Mesendoderm (in vitro differentiated cells): Measurements from ENCODE around the gene MTG1.

Experiments used
- DNase-seq: peaks from one replicate; pipeline ENCODE4 v3.0.0; 2013
- H2AK5ac ChIP-seq: 2 replicates; pipeline ENCODE4 v1.6.1; 2013; ENCODE audit warnings: low read length, inconsistent platforms
- H2BK120ac ChIP-seq: 2 replicates; pipeline ENCODE4 v1.6.1; 2013; ENCODE audit warnings: low read depth, mild to moderate bottlenecking, low read length, moderate library complexity, mixed read lengths
- H2BK15ac ChIP-seq: replicated peaks from 2 replicates; pipeline ENCODE4 v1.6.1; 2013; ENCODE audit warnings: low read depth, mild to moderate bottlenecking, moderate library complexity
- H2BK5ac ChIP-seq: 2 replicates; pipeline ENCODE4 v1.6.1; 2013; ENCODE audit warnings: low read length, inconsistent platforms
- H3K18ac ChIP-seq: 2 replicates; pipeline ENCODE4 v1.6.1; 2013; ENCODE audit warnings: mild to moderate bottlenecking, low read length, mixed read lengths
- H3K23ac ChIP-seq: one replicate; pipeline ENCODE4 v1.6.1; 2013; ENCODE audit warnings: low read length
- H3K27ac ChIP-seq: 2 replicates; pipeline ENCODE4 v1.5.1; 2013; ENCODE audit warnings: low read depth, mild to moderate bottlenecking, inconsistent platforms, low read length, moderate library complexity
- H3K27me3 ChIP-seq: 2 replicates; pipeline ENCODE4 v1.6.1; 2013; ENCODE audit warnings: low read length, control low read depth, mild to moderate bottlenecking, inconsistent platforms; ENCODE audit not compliant: insufficient read depth, poor library complexity
- H3K36me3 ChIP-seq: 2 replicates; pipeline ENCODE4 v1.6.1; 2013; ENCODE audit warnings: low read length, inconsistent platforms; ENCODE audit not compliant: control insufficient read depth, insufficient read depth
- H3K4ac ChIP-seq: one replicate; pipeline ENCODE4 v1.6.1; 2013; ENCODE audit warnings: low read depth, mild to moderate bottlenecking, low read length, moderate library complexity
- H3K4me1 ChIP-seq: 2 replicates; pipeline ENCODE4 v1.6.1; 2013; ENCODE audit warnings: low read depth, low read length, inconsistent platforms; ENCODE audit not compliant: control insufficient read depth
- H3K4me2 ChIP-seq: 2 replicates; pipeline ENCODE4 v1.6.1; 2013; ENCODE audit warnings: low read length
- H3K4me3 ChIP-seq: 2 replicates; pipeline ENCODE4 v1.5.1; 2013; ENCODE audit warnings: mild to moderate bottlenecking, low read length
- H3K56ac ChIP-seq: one replicate; pipeline ENCODE4 v1.6.1; 2013; ENCODE audit warnings: low read length
- H3K79me1 ChIP-seq: 2 replicates; pipeline ENCODE4 v1.6.1; 2013; ENCODE audit warnings: low read length, inconsistent platforms
- H3K79me2 ChIP-seq: 2 replicates; pipeline ENCODE4 v1.6.1; 2013; ENCODE audit warnings: mild to moderate bottlenecking, low read length; ENCODE audit not compliant: control insufficient read depth, insufficient read depth
- H3K9ac ChIP-seq: 2 replicates; pipeline ENCODE4 v1.6.1; 2013; ENCODE audit warnings: low read length, inconsistent platforms
- H4K5ac ChIP-seq: one replicate; pipeline ENCODE4 v1.6.1; 2013; ENCODE audit warnings: low read length
- H4K8ac ChIP-seq: one replicate; pipeline ENCODE4 v1.6.1; 2013; ENCODE audit warnings: low read depth, mild to moderate bottlenecking, control low read depth, low read length, moderate library complexity
- WGBS: extraction: QIAGEN DNeasy Blood & Tissue Kit; methylation state at CpG from one replicate; pipeline ENCODE4 v1.1.7; 2013; ENCODE audit warnings: low lambda C conversion rate, missing lambda C conversion rate; ENCODE audit not compliant: insufficient coverage; ENCODE audit errors: extremely low coverage; 5-methylcytosine and 5-hydroxymethylcytosine counted together

MTG1 gene

DNA sequence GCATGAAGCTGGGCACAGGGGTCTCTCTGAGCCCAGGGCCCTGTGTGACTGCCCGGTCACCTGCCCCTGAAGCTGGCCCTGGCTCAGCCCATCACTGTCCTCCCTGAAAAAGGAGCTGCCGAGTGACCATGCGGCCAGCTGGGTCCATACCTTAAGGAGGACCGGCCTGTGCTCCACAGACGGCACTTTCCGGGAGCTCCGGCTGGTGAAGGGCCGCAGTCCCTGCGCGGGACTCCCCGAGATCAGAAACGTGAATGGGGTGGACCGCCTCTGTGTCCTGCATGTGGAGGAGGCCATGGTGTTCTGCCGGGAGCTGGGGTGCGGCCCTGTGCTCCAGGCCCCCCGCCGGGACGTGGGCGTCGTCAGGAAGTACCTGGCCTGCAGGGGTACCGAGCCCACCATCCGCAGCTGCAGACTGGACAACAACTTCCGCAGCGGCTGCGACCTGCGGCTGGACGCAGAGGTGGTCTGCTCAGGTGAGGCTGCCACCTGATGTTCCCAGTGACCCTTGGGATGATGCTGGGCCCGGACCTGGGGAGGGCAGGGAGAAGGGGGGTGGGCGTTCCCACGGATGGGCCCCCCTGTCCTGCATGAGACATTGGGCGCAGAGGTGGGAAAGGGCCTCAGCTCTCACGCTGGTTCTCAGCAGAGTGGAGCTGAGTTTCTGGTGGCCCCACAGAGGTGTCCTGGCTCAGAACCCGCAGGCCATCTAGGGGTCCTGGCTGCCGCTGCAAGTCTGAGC lies 63.3 kb downstream of the MTG1 start:
- no peak overlapping the region for H3K9ac ChIP-seq
- no peak overlapping the region for H4K8ac ChIP-seq
- no peak overlapping the region for H3K4me2 ChIP-seq
- H2BK120ac ChIP-seq, result no peak overlapping the region
- no peak overlapping the region for H2AK5ac ChIP-seq
- H3K79me1 ChIP-seq, result no peaks in the 10 kb centered on the region
- no peaks in the 10 kb centered on the region for H3K79me2 ChIP-seq
- no CpG with 5 or more reads among the region's 34 CpGs for WGBS
- no peaks in the 10 kb centered on the region for H3K36me3 ChIP-seq
- H3K4ac ChIP-seq, result no peak overlapping the region
- no peak overlapping the region for H4K5ac ChIP-seq
- H3K23ac ChIP-seq, result no peak overlapping the region
- H2BK15ac ChIP-seq, result no peak overlapping the region
- no peak overlapping the region for H3K56ac ChIP-seq
- no peak for DNase-seq
- H3K4me1 ChIP-seq, result no peaks in the 10 kb centered on the region
- H3K27me3 ChIP-seq, result no peaks in the 10 kb centered on the region
- no peak overlapping the region for H3K4me3 ChIP-seq
- H3K27ac ChIP-seq, result no peak overlapping the region
- H2BK5ac ChIP-seq, result no peak overlapping the region
- no peak overlapping the region for H3K18ac ChIP-seq

DNA sequence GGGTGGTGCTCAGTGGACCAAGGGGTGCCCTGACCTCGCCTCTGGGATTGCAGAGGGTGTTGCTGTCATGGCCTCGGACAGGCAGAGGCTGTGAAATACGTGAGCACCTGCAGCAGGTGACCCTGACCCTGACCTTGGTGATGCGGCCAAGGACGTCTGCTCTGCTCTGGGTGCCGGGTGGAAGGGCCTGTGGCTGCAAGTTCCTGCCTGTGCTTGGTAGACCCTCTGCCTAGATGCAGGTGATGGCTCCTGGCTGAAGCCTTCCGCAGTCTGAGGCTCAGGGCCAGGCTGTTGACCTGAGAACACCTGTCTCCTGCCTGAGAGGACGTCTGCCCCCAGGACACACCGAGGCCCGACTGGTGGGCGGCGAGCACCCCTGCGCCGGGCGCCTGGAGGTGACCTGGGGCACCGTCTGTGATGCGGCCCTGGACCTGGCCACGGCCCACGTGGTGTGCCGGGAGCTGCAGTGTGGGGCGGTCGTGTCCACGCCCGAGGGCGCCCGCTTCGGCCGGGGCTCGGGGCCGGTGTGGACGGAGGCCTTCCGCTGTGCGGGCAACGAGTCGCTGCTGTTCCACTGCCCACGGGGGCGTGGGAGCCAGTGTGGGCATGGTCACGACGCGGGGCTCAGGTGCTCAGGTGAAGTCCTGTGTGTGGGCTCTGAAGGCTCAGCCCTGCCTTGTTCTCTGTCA lies 64.2 kb downstream of the MTG1 start:
- Histone ChIP-seq H4K8ac (no peak overlapping the region), H3K4me3 (no peak overlapping the region), H2BK120ac (no peak overlapping the region), H3K36me3 (no peaks in the 10 kb centered on the region), H2BK5ac (no peak overlapping the region), H3K79me2 (no peaks in the 10 kb centered on the region), H4K5ac (no peak overlapping the region), H3K4me1 (no peaks in the 10 kb centered on the region), H3K9ac (no peak overlapping the region), H3K56ac (no peak overlapping the region), H3K27me3 (no peaks in the 10 kb centered on the region), H3K27ac (no peak overlapping the region), H2AK5ac (no peak overlapping the region), H3K18ac (no peak overlapping the region), H2BK15ac (no peak overlapping the region), H3K4me2 (no peak overlapping the region), H3K4ac (no peak overlapping the region), H3K23ac (no peak overlapping the region), H3K79me1 (no peaks in the 10 kb centered on the region)
- WGBS, result no CpG with 5 or more reads among the region's 40 CpGs
- no peak for DNase-seq

DNA sequence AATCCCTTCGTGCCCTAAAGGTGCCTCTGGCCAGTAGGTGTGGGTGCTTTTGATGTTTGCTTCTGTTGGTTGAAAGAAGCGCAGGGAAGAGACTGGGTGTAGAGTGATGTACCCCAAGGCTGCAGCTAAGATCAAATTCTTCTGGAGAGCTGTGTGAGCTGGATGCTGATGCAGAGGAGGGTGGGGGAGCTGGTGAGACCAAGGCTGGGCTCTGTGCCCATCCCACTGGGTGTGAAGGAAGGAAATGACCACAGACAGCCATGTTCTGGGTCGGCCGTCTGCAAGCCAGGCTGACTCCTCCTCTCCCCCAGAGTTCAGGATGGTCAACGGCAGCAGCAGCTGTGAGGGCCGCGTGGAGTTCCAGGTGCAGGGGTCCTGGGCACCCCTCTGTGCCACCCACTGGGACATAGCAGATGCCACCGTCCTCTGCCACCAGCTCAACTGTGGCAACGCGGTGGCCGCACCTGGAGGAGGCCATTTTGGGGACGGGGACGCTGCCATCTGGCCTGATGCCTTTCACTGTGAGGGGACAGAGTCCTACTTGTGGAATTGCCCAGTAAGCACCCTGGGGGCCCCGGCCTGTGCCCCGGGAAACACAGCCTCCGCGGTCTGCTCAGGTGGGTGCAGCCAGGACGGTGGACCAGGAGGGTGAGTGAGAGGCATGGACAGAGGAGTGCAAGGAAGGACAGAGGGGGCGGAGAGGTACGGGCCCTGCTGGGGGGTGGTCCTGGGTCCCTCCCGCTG lies 64.9 kb downstream of the MTG1 start:
- H3K4ac ChIP-seq, result no peak overlapping the region
- no peak overlapping the region for H3K9ac ChIP-seq
- H2BK15ac ChIP-seq, result no peak overlapping the region
- H3K23ac ChIP-seq, result no peak overlapping the region
- no peak overlapping the region for H2AK5ac ChIP-seq
- no peak overlapping the region for H3K4me3 ChIP-seq
- no peaks in the 10 kb centered on the region for H3K4me1 ChIP-seq
- H2BK5ac ChIP-seq, result no peak overlapping the region
- H3K36me3 ChIP-seq, result no peaks in the 10 kb centered on the region
- no peak overlapping the region for H4K8ac ChIP-seq
- no peak overlapping the region for H3K27ac ChIP-seq
- no peaks in the 10 kb centered on the region for H3K79me2 ChIP-seq
- no peak overlapping the region for H2BK120ac ChIP-seq
- no peaks in the 10 kb centered on the region for H3K27me3 ChIP-seq
- H3K56ac ChIP-seq, result no peak overlapping the region
- no peak overlapping the region for H3K18ac ChIP-seq
- no peak for DNase-seq
- H3K4me2 ChIP-seq, result no peak overlapping the region
- WGBS, result no CpG with 5 or more reads among the region's 21 CpGs
- H3K79me1 ChIP-seq, result no peaks in the 10 kb centered on the region
- no peak overlapping the region for H4K5ac ChIP-seq

DNA sequence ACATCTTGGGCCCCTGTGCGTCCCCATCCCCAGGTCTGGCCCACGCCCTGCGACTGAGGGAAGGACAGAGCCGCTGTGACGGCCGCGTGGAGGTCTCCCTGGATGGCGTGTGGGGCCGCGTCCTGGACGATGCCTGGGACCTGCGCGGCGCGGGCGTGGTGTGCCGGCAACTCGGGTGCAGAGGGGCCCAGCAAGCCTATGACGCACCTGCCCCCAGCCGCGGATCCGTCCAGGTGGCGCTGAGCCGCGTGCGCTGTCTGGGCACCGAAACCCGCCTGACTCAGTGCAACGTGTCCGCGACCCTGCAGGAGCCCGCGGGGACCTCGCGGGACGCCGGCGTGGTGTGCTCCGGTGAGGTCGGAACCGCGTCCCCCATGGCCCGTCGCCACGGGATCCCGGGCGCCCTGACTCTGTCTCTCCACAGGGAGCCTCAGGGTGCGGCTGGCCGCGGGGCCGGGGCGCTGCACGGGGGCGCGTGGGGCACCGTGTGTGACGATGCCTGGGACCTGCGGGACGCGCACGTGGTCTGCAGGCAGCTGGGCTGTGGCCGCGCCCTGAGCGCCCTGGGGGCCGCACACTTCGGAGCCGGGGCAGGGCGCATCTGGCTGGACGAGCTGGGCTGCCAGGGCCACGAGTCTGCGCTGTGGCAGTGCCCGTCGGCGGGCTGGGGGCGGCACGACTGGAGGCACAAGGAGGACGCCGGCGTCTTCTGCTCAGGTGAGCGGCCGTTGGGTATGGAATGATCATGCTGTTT lies 65.7 kb downstream of the MTG1 start:
- Histone ChIP-seq H3K4me3 (no peak overlapping the region), H2AK5ac (no peak overlapping the region), H3K9ac (no peak overlapping the region), H4K5ac (no peak overlapping the region), H2BK5ac (no peak overlapping the region), H3K36me3 (no peaks in the 10 kb centered on the region), H2BK15ac (no peak overlapping the region), H3K4me2 (no peak overlapping the region), H2BK120ac (no peak overlapping the region), H4K8ac (no peak overlapping the region), H3K79me2 (no peaks in the 10 kb centered on the region), H3K4me1 (no peaks in the 10 kb centered on the region), H3K27ac (no peak overlapping the region), H3K4ac (no peak overlapping the region), H3K18ac (no peak overlapping the region), H3K79me1 (no peaks in the 10 kb centered on the region), H3K27me3 (no peaks in the 10 kb centered on the region), H3K56ac (no peak overlapping the region), H3K23ac (no peak overlapping the region)
- no peak for DNase-seq
- WGBS, result no CpG with 5 or more reads among the region's 81 CpGs

DNA sequence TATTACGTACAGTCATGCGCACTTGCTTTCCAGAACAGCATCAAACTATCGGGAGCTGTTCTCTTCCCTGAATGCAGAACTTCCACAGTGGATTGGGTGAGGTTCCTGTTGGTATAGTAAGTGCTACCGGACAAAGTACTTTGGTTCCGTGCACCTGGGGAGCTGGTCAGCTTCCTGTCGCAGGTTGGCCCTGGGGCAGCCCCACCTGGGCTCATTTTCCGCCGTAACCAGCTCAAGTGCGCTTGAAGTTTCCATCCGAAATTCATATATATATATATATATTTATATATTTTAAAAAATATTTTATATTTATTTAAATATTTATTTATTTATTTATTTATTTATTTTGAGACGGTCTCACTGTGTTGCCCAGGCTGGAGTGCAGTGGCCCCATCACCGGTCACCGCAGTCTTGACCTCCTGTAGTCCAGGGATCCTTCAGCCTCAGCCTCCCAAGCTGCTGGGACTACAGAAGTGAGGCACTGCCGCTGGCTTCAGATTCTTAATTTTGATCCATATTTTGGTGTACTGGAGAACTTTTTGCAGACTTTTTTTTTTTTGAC lies 66.3 kb downstream of the MTG1 start:
- H3K27ac ChIP-seq, result no peak overlapping the region
- H3K4me1 ChIP-seq, result no peaks in the 10 kb centered on the region
- H2BK15ac ChIP-seq, result no peak overlapping the region
- H4K5ac ChIP-seq, result no peak overlapping the region
- H3K18ac ChIP-seq, result no peak overlapping the region
- H3K23ac ChIP-seq, result no peak overlapping the region
- WGBS, result no CpG with 5 or more reads among the region's 14 CpGs
- no peaks in the 10 kb centered on the region for H3K79me2 ChIP-seq
- H4K8ac ChIP-seq, result no peak overlapping the region
- H2BK120ac ChIP-seq, result no peak overlapping the region
- H3K4me3 ChIP-seq, result no peak overlapping the region
- no peak overlapping the region for H2AK5ac ChIP-seq
- H3K9ac ChIP-seq, result no peak overlapping the region
- H3K36me3 ChIP-seq, result no peaks in the 10 kb centered on the region
- H3K4ac ChIP-seq, result no peak overlapping the region
- H2BK5ac ChIP-seq, result no peak overlapping the region
- no peaks in the 10 kb centered on the region for H3K79me1 ChIP-seq
- H3K4me2 ChIP-seq, result no peak overlapping the region
- DNase-seq, result no peak
- H3K56ac ChIP-seq, result no peak overlapping the region
- H3K27me3 ChIP-seq, result no peaks in the 10 kb centered on the region
